SHP77 treated with DMSO at 0.1 percent for 48 hours (cell line): ENCODE data around the gene NOP53.

Source experiments
- DNase-seq: peaks from one replicate; lab custom pipeline; 2025; lab: John Stamatoyannopoulos, UW

The NOP53 gene

DNA sequence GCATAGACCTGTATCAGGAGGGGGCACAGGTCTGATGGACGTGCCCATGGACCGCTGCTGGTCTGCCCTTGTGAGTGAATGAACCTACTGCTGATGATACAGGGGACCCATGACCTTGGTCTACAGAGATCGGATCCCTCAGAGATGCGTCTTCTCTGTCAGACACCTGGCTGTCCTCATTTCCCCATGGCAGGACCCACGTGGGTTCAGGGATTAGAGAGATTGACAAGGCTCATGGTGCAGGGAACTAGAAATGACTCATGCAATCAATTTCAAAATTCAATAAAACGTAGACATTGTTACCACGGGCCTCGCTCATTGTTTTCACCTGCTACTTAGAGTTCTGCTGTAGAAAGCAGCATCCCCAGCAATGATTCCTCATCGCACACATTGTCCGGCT, 60.0 kb downstream of the NOP53 start:
- no peak for DNase-seq

- no peak for DNase-seq
Measured at GRCh38 chr19:47806435-47806834, 61.1 kb downstream of the NOP53 start.
